HepG2 (cell line): ENCODE results near the gene CASKIN2.

Experiments used
- CTCF ChIP-seq: sonication (generic); formaldehyde crosslinking; IDR thresholded peaks from 2 replicates; pipeline ENCODE4 v1.5.0; 2020; ENCODE audit warnings: mild to moderate bottlenecking, missing genetic modification reagents, moderate library complexity
- MXI1 ChIP-seq: IDR thresholded peaks from 3 replicates; pipeline ENCODE4 v1.6.1; 2012; ENCODE audit warnings: low read depth, low read length, inconsistent platforms, borderline replicate concordance
- PRDM15 ChIP-seq: sonication (generic); formaldehyde crosslinking; IDR thresholded peaks from 2 replicates; pipeline ENCODE4 v1.4.0; 2020; ENCODE audit warnings: missing genetic modification reagents
- PRDM4 ChIP-seq: sonication (generic); formaldehyde crosslinking; IDR thresholded peaks from 2 replicates; pipeline ENCODE4 v1.9.0; 2021; ENCODE audit warnings: missing genetic modification reagents, borderline replicate concordance
- SIN3A ChIP-seq: IDR thresholded peaks from 2 replicates; pipeline ENCODE4 v1.6.1; 2011; ENCODE audit warnings: low read depth, mild to moderate bottlenecking, control low read depth, low read length, borderline replicate concordance
- TCF7L2 ChIP-seq: IDR thresholded peaks from 2 replicates; pipeline ENCODE4 v1.6.1; 2011; ENCODE audit warnings: mild to moderate bottlenecking, low read depth, low read length, moderate library complexity
- ZBTB26 ChIP-seq: IDR thresholded peaks from 2 replicates; pipeline ENCODE4 v1.6.1; 2016; ENCODE audit warnings: missing compliant biosample characterization, missing genetic modification reagents, borderline replicate concordance
- ZBTB33 ChIP-seq: sonication (generic); formaldehyde crosslinking; IDR thresholded peaks from 2 replicates; pipeline ENCODE4 v1.4.0; 2020; ENCODE audit warnings: missing genetic modification reagents
- ZBTB8A ChIP-seq: sonication (generic); formaldehyde crosslinking; IDR thresholded peaks from 2 replicates; pipeline ENCODE4 v1.4.0; 2020; ENCODE audit warnings: mild to moderate bottlenecking, low read depth, missing genetic modification reagents, borderline replicate concordance
- ZNF274 ChIP-seq: sonication (generic); formaldehyde crosslinking; IDR thresholded peaks from 2 replicates; pipeline ENCODE4 v1.5.1; 2020; ENCODE audit warnings: mild to moderate bottlenecking, missing genetic modification reagents
- ZNF576 ChIP-seq: sonication (generic); formaldehyde crosslinking; IDR thresholded peaks from 2 replicates; pipeline ENCODE4 v1.4.0; 2020; ENCODE audit warnings: mild to moderate bottlenecking, missing genetic modification reagents

- no peak for TF ChIP-seq PRDM4 (CRISPR knock-in tag)
- no peak for TF ChIP-seq ZNF576 (CRISPR knock-in tag)
- no peak for TF ChIP-seq ZBTB26 (CRISPR knock-in tag)
- TF ChIP-seq ZBTB33 (CRISPR knock-in tag), result no peak
- TF ChIP-seq CTCF, result no peak
- TF ChIP-seq MXI1, result no peak
- TF ChIP-seq ZBTB8A (CRISPR knock-in tag), result no peak
- no peak for TF ChIP-seq PRDM15 (CRISPR knock-in tag)
- TF ChIP-seq ZNF274 (CRISPR knock-in tag), result no peak
- no peak for TF ChIP-seq TCF7L2
- TF ChIP-seq SIN3A, result no peak
Observed at GRCh38 chr17:75509528-75510258, 5.6 kb downstream of the CASKIN2 start.
